Measurements from ENCODE around the gene SLC22A9.

SLC22A9 gene

GRCh38 chr11:63445118-63445517 lies 75.5 kb downstream of the SLC22A9 start:
- FAIRE-seq: no peak

GRCh38 chr11:63445720-63446119 lies 76.1 kb downstream of the SLC22A9 start:
- FAIRE-seq: no peak

- no peak for FAIRE-seq
These were observed 79.1 kb downstream of the SLC22A9 start for GRCh38 chr11:63448646-63449045.

GRCh38 chr11:63459586-63459985 lies 90.0 kb downstream of the SLC22A9 start:
- no peak for FAIRE-seq

Data from colon (tissue), 2 donors.